ENCODE results near the gene LCE1E.

GRCh38 chr1:152795686-152796085, 9.6 kb downstream of the LCE1E start:
- no peak for TF ChIP-seq CTCF (IDR thresholded peaks at IDR 0.05; ENCODE audit: low read depth, low read length)
- TF ChIP-seq EZH2phosphoT487 (IDR thresholded peaks at IDR 0.05; ENCODE audit: low read depth) = no peak

All from OCI-LY3 (cell line).